Left renal cortex interstitium (tissue), 4 donors: Measurements from ENCODE around the gene PLA2G4D. TPM values are rescaled to one million over a fixed set of nuclear protein-coding genes. Genes with fewer than 3 reads are reported as not detected.

Experiments
- DNase-seq, 4 donors: peaks; one replicate each; pipeline ENCODE4 v3.0.0-alpha.2; 2013; ENCODE audit warnings: low read depth in 4 of 4, low spot score in 2 of 4, missing footprints in 1 of 4
- polyA plus RNA-seq, 4 donors: library from polyadenylated mRNA; unstranded; fragments of 120-200 nt; gene quantifications; one replicate each; pipeline ENCODE4 v1.2.1, GENCODE V29; 2013; ENCODE audit not compliant: insufficient read length in 4 of 4

Gene PLA2G4D, protein sequence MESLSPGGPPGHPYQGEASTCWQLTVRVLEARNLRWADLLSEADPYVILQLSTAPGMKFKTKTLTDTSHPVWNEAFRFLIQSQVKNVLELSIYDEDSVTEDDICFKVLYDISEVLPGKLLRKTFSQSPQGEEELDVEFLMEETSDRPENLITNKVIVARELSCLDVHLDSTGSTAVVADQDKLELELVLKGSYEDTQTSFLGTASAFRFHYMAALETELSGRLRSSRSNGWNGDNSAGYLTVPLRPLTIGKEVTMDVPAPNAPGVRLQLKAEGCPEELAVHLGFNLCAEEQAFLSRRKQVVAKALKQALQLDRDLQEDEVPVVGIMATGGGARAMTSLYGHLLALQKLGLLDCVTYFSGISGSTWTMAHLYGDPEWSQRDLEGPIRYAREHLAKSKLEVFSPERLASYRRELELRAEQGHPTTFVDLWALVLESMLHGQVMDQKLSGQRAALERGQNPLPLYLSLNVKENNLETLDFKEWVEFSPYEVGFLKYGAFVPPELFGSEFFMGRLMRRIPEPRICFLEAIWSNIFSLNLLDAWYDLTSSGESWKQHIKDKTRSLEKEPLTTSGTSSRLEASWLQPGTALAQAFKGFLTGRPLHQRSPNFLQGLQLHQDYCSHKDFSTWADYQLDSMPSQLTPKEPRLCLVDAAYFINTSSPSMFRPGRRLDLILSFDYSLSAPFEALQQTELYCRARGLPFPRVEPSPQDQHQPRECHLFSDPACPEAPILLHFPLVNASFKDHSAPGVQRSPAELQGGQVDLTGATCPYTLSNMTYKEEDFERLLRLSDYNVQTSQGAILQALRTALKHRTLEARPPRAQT
- under 1 TPM in 3 of 4 donors, not detected in 1; 0.08 to 0.13 (median 0.08) TPM for polyA plus RNA-seq

DNA sequence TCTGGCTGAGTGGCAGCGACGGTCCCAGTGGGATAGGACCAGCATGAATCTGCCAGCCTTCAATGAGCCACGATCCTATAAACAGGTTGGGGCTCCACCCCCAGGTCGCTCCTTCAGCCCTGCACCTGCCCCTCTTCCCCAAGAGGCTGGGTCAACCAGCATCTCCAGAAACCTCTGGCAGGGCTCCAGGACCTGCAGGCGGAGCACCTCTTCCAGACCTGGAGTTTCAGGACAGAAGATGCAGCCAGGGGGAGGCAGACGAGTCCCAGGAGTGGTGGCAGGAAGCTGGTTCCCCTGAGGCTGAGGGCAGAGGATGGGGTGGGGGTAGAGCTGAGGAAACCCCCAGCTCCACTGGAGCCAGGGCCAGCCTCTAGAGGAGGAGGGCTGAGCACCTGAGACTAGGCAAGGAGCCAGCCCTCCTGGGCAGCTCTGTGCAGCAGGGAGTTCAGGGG lies at the start of gene PLA2G4D:
TSS of gene PLA2G4D (minus strand) at position 51 of the 452 bp plus-strand sequence. CDS start 103 bp downstream, outside the sequence.
- no peak for DNase-seq

DNA sequence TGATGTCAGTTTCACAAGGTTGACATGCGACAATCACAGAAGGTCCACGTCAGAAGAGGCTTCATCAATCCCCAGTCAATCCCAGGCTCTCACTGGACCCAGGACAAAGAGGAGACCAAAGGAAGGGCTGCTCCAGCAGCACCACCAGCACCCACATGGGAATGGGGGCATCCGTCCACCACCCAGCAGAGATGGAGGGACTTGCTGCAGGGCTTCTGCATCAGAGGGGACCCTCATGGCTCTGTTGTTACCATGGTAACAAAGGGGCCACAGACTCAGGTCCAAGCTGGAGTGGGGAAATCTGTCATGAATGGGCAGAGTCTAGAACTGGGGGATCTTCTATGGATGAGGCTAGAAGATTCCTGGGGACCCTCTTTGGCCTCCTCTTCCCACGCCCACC lies 49.0 kb upstream of the PLA2G4D start:
- DNase-seq = no peak

DNA sequence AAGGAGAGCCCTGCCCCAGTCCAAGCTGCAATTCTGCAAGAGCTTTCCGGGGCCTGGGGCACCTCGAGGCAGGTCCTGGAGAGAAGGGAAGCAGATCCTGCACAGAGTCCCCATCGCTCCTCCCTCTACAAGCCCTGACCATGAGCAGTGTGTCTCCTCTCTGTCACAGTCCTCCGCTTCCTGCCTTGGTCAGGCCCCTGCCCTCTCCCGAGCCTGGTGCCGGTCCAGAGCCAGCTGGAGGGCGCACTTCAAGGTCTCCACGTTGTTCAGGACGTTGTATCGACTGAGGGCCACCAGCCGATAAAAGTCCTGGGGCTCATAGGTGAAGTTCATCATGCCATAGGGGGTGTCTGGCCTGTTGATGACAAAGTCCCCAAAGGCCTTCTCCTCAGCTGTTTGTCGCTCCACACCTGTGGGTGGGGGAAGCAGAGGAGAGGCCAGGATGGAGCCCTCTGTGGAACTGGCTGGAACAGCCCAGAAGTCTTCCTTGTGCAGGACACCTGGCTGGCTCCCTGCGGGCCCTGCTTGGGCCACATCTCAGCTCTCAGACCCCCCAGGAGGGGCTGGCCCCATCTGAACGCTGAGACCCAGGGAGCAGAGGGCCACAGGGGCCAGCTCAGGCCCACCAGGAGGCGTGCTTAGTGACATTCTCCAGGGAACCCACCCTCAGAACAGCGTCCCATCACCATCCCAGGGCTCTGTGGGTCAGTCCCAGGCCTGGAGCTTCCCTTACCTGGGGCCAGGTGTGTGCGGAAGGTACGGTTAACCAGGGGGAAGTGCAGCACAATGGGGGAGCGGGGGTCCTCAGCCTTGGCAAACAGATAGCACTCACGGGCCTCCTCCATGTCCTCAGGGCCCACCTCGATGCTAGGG lies 47.7 kb upstream of the PLA2G4D start:
- DNase-seq = no peak

DNA sequence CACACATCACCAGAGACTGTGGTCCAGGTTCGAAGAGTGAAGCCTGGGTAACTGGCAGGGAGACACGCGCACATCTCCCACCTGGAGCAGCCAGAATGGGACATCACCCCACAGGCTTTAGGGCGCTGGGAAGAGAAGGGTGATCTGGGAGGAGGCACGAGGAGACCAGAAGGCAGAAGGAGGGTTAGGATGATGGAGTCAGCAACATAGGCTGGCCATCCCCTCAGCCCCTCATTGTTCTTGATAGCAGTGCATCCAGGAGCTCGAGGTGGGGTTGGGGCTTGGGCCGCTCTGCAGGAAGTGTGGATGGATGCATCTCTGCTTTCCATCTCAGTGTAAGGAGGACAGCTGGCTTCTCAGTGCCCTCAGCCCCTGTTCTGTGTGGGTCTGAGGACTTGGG lies 46.9 kb upstream of the PLA2G4D start:
- DNase-seq = no peak

DNA sequence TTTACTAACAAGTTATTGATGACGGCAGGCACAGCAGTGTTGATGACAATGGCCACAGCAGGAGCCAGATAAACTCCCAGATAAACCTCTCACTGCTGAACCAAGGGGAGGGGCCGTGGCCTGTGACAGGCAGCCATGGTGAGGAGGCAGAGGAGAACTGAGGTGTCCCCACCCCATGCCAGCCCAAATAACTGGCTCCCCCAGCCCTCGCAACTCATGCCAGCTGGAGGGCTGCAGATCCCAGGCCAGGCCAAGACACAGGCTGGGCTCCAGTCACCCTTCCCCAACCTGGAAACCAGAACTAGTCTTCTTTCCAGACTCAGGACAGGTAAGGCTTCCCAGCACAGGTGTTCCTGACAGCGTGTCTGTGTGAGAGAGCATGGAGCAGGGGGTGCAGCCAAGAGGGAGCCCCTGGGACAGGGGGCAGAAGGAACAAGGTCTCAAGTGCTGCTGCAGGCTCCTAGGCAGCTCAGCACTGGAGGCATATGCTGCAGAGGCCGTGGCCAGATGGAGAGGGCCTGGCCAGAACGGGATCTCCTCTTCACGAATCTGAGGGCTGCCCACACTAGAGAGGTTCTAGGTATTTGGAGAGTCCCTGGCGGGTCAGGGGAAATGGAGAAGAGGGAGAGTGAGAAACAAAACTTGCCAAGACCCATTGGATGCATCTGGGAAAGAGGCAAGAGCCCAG lies 46.2 kb upstream of the PLA2G4D start:
- no peak for DNase-seq

DNA sequence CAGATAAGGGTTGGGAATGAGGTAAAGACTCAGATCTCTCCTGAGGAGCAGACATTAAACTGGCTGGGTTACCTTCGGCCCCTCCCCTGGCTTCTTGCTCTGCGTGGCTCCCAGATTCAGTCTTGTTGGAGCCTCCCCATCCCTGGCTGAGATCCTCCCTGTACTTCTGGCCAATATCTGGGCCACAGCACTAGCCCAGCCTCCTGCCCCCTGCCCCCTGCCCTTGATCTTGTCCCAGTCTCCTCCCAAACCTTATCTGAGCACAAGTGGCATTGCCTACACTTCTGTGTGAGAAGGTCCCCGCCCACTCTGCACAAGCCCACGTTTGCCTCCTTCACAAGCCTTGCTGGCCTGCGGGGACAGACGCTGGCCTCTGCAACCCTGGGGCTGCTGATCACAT lies 45.2 kb upstream of the PLA2G4D start:
- DNase-seq = no peak

DNA sequence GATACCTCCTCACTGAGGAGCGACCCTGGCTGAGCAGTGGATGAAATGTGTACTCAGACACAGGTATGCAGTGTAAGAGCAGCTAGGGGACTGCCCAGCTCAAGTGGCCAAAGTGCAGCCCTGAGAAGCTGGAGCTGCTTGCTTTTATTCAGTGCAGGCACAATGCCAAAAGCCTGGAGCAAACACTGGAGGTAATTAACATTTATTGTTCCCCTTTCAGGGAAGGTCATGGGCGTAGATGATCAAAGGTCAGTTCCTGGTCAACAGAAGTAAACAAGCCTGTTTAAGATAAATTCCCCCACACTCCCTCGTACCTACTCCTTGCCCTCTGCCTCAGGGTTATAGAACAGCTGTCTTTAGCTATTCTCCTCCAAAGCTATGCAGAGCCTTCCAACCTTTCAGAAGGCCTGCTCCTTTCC lies 44.6 kb upstream of the PLA2G4D start:
- DNase-seq = no peak

DNA sequence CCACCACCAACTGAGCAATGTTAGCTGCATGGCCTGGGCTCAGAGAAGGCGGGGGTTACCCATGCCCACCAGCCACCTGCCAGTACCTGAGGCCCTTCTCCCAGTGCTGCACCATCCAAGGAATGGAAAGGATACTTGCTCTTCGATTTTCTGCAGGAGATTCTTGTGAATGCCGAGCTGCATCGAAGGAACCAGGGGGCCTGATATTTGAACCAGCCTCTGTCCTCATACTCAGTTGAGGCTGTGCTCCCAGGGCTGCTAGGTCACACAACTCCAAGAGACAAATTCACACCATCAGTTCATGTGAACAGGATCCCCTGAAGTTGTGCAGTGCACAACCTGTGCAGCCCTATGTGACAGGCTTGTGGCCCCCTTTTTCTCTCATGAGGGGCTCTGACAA lies 44.0 kb upstream of the PLA2G4D start:
- DNase-seq = no peak

DNA sequence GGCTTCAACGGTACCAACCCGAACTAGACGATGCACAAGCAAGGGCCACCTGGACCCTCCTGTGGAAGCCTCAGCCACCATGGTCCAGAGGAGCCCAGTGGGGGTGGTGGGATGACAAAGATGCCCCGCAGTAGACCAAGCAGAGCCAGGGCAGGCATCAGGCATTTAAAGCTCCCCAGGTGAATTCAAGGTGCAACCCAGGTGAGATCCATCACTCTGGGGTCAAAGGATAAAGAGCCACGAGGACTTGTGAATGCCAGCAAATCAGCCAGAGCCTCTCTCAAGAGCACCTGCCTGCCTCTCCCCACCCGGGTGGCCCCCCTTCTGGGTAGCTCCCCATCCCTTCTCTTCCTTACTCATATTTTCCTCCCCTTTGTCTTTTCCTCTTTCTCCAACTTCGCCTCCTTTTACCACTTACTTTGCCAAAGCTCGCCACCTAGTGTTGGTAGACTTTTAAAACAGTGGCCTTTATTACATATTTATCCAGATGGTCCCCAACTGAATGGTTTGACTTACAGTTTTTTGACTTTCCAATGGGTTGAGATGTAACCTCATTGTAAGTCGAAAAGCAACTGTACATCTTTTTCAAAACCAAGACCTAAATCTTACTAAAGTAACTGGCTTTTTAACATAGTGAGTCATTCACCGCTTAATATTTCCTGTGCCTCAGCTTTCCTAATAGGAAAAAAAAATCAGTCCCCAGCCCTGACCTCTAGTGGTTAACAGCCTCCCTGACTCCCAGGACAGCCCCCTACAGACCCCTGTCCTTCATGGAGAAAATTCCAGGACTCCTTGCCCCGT lies 43.3 kb upstream of the PLA2G4D start:
- DNase-seq = peak in 2 of 4 donors; percentile 22 to 52

DNA sequence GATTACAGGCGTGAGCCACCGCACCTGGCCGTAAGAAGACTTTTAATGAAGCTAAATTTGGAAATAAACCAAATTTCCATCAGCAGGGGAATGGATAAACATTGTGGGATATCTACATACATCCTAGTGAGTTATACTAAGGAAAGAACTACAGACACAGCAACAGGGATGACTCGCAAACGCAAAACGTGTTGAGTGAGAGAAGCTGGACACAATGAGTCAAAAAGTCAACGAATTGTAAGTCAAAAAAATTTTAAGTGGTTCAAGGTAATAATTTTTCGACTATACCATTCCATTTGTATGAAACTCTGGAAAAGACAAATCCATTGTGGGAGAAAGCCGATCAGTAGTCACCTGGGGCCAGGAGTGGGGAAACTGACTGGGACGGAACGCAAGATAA lies 42.2 kb upstream of the PLA2G4D start:
- DNase-seq = no peak

DNA sequence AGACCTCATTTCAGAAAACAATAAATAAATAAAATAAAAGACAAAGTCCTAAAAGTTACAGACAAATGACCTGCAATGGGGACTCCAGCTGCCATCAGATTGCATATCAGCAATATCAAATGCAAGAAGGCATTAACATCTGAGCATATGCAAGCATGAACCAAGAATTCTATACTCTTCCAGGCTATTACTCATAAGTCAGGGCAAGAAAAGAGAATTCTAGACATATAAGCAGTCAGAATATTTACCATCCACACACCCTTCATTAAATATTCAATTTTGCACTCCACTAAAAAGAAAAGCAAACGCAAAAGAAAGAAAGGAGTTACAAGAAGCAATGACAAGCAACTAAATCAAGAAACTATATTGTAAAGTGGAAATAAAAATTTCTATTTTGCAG lies 41.0 kb upstream of the PLA2G4D start:
- no peak for DNase-seq

DNA sequence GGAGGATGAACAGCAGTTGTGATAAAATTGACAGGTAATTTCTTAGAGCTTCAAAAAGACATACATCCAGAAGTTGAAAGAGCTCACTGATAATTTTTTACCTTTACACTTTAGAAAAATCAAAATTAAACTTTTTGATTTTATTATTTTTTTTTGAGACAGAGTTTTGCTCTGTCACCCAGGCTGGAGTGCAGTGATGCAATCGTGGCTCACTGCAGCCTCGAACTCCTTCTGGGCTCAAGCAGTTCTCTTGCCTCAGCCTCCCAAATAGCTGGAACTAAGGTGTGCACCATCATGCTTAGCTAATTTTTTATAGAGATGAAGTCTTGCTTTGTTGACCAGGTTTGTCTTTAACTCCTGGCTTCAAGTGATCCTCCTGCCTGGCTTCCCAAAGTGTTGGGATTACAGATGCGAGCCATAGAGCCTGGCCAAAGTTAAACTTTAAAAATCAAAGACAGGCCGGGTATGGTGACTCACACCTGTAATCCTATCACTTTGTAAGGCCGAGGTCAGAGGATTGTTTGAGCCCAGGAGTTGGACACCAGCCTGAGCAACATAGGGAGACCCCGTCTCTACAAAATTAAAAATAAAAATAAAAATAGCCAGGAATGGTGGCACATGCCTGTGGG lies 40.4 kb upstream of the PLA2G4D start:
- no peak for DNase-seq

DNA sequence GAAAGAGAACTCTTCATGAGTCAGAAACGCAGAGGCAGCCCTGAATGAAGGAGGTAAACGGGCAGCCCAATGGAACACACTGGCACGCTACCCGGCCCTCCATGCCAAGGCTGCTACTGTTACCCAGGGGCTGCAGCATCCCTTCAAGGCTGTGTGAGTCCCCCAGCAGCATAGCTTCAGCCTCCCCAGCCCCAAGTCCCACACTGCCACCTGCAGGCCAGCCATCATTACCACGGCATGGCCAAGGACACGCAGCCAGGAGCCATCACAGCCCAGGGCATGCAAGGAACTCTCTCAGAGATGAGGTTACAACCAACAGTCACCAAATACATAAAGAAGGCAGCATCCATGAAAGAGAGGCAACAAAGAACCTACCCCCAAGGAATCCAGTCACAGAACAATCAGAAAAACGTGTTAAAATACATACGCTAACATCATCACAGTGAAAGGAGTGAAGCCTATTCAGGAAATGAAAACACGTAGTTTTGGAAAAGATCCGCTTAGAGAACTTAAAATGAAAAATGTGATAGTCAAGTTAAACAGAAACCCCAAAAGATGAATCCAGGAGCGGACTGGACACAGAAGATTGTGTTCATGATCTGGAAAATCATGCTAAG lies 39.6 kb upstream of the PLA2G4D start:
- no peak for DNase-seq

DNA sequence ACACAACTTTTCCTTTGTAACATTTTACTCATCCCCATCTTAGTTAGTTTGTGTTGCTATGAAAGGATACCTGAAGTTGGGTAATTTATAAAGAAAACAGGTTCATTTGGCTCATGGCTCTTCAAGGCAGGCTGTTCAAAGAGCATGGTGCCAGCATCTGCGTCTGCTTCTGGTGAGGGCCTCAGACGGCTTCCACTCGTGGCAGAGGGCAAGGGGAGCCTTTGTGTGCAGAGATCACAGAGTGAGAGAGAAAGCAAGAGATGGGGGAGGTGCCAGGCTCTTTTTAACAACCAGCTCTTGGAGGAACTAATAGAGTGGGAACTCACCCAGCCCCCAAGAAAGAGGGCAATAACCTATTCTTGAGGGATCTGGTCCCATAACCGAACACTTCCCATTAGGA lies 39.0 kb upstream of the PLA2G4D start:
- DNase-seq = no peak

DNA sequence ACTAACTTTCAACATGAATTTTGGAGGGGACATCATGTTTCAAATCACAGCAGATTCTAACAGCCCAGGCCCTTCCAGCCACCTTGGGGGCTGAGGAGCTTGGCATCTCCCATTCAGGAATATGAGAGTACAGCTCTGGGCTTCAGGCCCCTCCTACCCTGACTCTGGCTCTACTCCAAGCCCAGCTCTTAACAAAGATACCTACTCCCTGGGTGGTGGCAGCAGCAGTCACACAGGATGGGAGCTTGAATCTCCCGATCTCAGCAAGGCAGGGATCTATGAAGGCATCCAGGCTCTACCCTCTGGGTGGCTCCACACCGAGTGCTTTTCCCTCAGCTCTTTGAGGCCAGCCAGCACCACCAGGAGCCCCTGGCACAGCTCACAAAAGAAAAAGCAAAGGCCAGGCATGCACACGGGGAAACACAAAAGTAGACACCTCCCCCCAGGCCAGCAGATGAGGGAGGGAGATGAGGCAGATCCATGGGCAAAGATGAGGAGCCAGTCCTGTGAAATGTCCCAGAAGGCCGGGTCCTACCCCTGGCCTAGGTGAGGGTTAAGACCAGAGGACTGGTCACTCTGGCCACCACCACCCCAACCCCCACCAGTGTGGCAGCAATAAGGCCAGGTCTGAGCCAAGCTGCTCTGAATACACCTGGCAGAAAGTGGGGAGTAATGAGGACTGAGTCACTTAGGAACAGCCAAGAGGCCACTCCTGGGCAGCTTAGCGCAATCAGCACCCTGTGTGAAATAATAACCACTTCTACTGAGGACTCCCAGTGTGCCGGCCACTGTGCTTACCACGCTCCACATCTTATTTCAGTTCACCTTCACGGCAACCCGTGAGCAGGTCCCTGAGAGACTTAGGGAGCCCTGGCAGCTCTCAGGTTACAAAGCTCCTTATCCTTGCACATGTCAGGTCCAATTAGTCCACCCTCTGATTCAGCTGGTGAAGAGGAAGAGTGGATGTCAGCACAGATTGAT lies 37.8 kb upstream of the PLA2G4D start:
- DNase-seq = no peak

DNA sequence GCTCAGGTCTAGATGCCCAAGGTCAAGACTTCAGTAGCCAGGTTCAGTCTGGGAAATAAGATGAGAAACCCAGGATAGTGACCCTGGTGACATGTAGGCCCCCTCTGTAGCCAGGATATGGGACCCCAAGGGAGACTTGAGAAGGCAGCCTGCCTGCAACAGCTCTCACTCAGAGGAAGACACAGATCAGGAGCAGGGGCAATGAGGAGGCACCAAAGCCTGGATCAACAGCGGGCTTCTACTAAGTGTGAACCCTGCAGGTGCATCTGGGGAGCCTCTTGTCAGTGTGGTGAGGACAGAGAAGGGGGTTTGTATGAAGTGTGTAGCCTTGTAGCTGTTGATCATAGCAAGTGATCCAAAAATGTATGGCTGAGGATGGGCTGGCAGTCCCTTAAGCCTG lies 36.6 kb upstream of the PLA2G4D start:
- DNase-seq = no peak
